GM23248 (cell line): Measurements from ENCODE around the gene KCNAB1.

Experiments used
- EZH2 ChIP-seq: fragments of 200-600 bp; sonication (generic); IDR thresholded peaks from 2 replicates; pipeline ENCODE4 v1.6.1; 2018; ENCODE audit warnings: antibody characterized with exemption, mild to moderate bottlenecking; ENCODE audit not compliant: insufficient read depth, poor library complexity, severe bottlenecking
- EZH2phosphoT487 ChIP-seq: fragments of 200-600 bp; sonication (generic); IDR thresholded peaks from 2 replicates; pipeline ENCODE4 v1.6.1; 2018; ENCODE audit warnings: antibody characterized with exemption, moderate library complexity, mild to moderate bottlenecking, low read depth; ENCODE audit not compliant: insufficient read depth

DNA sequence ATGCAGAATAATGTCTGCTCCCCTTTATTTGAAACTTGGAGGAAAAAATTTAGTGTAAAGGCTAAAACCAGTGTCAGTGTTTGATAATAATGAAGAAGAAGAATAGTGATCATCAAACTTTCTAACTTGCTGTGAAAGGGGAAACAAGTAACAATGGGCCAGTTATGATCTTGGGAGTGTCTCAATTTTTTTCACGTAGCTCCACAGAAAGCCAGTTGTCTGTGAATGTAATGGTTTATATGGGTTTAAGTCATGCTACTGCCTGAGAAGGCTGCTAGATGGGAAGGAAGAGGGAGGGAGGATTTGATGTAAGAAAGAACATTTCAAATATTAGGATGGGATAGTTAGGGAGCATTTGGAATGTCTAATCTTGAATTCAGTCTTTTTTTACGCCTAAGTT lies 455.7 kb downstream of the KCNAB1 start:
- TF ChIP-seq EZH2phosphoT487, result no peak
- TF ChIP-seq EZH2, result no peak
